Glutamatergic neuron (in vitro differentiated cells): ENCODE data around the gene C1QTNF9B. TPM values are rescaled to one million over a fixed set of nuclear protein-coding genes. Genes with fewer than 3 reads are reported as not detected.
"Not testable (repeated sequence)": the region's sequence is repeated elsewhere in the genome, so short reads cannot be mapped to it uniquely, and the experiment has no call there.

Experiments used
- DNase-seq: peaks from one replicate; pipeline ENCODE4 v3.0.0; 2022
- H3K27ac Mint-ChIP-seq: one replicate; pipeline ENCODE4 v1.8.0; 2020; ENCODE audit warnings: mild to moderate bottlenecking, mixed read lengths, inconsistent platforms; ENCODE audit not compliant: unreplicated experiment
- H3K27me3 Mint-ChIP-seq: one replicate; pipeline ENCODE4 v1.8.0; 2020; ENCODE audit warnings: mild to moderate bottlenecking, moderate library complexity, mixed read lengths, inconsistent platforms; ENCODE audit not compliant: unreplicated experiment
- H3K36me3 Mint-ChIP-seq: one replicate; pipeline ENCODE4 v1.8.0; 2020; ENCODE audit warnings: mild to moderate bottlenecking, mixed read lengths, inconsistent platforms; ENCODE audit not compliant: unreplicated experiment
- H3K4me1 Mint-ChIP-seq: one replicate; pipeline ENCODE4 v1.8.0; 2020; ENCODE audit warnings: mild to moderate bottlenecking, low read depth, mixed read lengths, inconsistent platforms; ENCODE audit not compliant: unreplicated experiment
- H3K4me3 Mint-ChIP-seq: one replicate; pipeline ENCODE4 v1.8.0; 2020; ENCODE audit warnings: mild to moderate bottlenecking, mixed read lengths, inconsistent platforms; ENCODE audit not compliant: unreplicated experiment
- H3K9me3 Mint-ChIP-seq: one replicate; pipeline ENCODE4 v1.8.0; 2020; ENCODE audit warnings: mild to moderate bottlenecking, moderate library complexity, mixed read lengths, inconsistent platforms; ENCODE audit not compliant: unreplicated experiment
- CTCF ChIP-seq: fragments of 200-600 bp; sonication (generic); IDR thresholded peaks from one replicate; pipeline ENCODE4 v1.5.0; 2021; ENCODE audit not compliant: partially characterized antibody, unreplicated experiment
- long read RNA-seq: library from polyadenylated mRNA; unstranded; transcript quantifications from one replicate; pipeline ENCODE4 v2.0.0, GENCODE V29; 2020; ENCODE audit not compliant: unreplicated experiment
- total RNA-seq: library from RNA; stranded (reverse); fragmentation: NEBNext Ultra II Directional; extraction: Animal tissue kit (Norgen Biotek cat#: 25700); gene quantifications from one replicate; pipeline ENCODE4 v1.2.1, GENCODE V29; 2021; ENCODE audit not compliant: unreplicated experiment

The C1QTNF9B gene
- total RNA-seq: not detected
- long read RNA-seq: 0 reads

- Mint-ChIP-seq H3K4me1 (peaks cover 12% of the 10 kb centered on the region), H3K27ac (peak within 1 kb of the TSS; percentile 4)
- not testable (repeated sequence) for H3K4me3 Mint-ChIP-seq, H3K36me3 Mint-ChIP-seq, H3K27me3 Mint-ChIP-seq, H3K9me3 Mint-ChIP-seq, DNase-seq
These were observed at the start of gene C1QTNF9B for GRCh38 chr13:23897452-23897919. Gene C1QTNF9B (minus strand): TSS chr13:23897502.

GRCh38 chr13:23946900-23947299 lies 49.6 kb upstream of the C1QTNF9B start:
- DNase-seq: no peak
- no peaks in the 10 kb centered on the region for H3K4me1 Mint-ChIP-seq
- no peaks in the 10 kb centered on the region for H3K36me3 Mint-ChIP-seq
- H3K9me3 Mint-ChIP-seq: no peaks in the 10 kb centered on the region
- no peak for TF ChIP-seq CTCF
- H3K27me3 Mint-ChIP-seq: no peaks in the 10 kb centered on the region
- H3K4me3 Mint-ChIP-seq: no peak overlapping the region
- no peak overlapping the region for H3K27ac Mint-ChIP-seq

- no peak for DNase-seq
- Mint-ChIP-seq H3K36me3 (no peaks in the 10 kb centered on the region), H3K4me3 (no peak overlapping the region), H3K9me3 (no peaks in the 10 kb centered on the region), H3K27ac (no peak overlapping the region), H3K27me3 (no peaks in the 10 kb centered on the region), H3K4me1 (no peaks in the 10 kb centered on the region)
- TF ChIP-seq CTCF: no peak
These were observed 48.8 kb upstream of the C1QTNF9B start for GRCh38 chr13:23946067-23946466.

- Mint-ChIP-seq H3K36me3 (no peaks in the 10 kb centered on the region), H3K9me3 (no peaks in the 10 kb centered on the region), H3K27me3 (no peaks in the 10 kb centered on the region), H3K27ac (no peak overlapping the region), H3K4me1 (no peaks in the 10 kb centered on the region), H3K4me3 (no peak overlapping the region)
- TF ChIP-seq CTCF: no peak
- DNase-seq: no peak
These were observed 48.3 kb upstream of the C1QTNF9B start for GRCh38 chr13:23945612-23946011.

- Mint-ChIP-seq H3K36me3 (peaks cover 15% of the 10 kb centered on the region), H3K4me3 (no peak overlapping the region), H3K27ac (no peak overlapping the region), H3K9me3 (peaks cover 5% of the 10 kb centered on the region), H3K27me3 (no peaks in the 10 kb centered on the region), H3K4me1 (no peaks in the 10 kb centered on the region)
- DNase-seq: no peak
- TF ChIP-seq CTCF: no peak
These were observed 43.9 kb upstream of the C1QTNF9B start for GRCh38 chr13:23941211-23941610.

GRCh38 chr13:23939666-23940065 lies 42.4 kb upstream of the C1QTNF9B start:
- H3K27ac Mint-ChIP-seq, H3K4me3 Mint-ChIP-seq, H3K27me3 Mint-ChIP-seq, DNase-seq, H3K4me1 Mint-ChIP-seq, H3K9me3 Mint-ChIP-seq: not testable (repeated sequence)
- peaks cover 15% of the 10 kb centered on the region for H3K36me3 Mint-ChIP-seq
